IPS-20b (cell line): ENCODE results near the gene QSOX1.
A peak's percentile ranks its signal among the peaks of the same experiment; 100 is the strongest.

Experiments used
- H3K27ac ChIP-seq: one replicate; pipeline ENCODE4 v1.5.1; 2013; ENCODE audit warnings: low read length
- H3K27me3 ChIP-seq: 2 replicates; pipeline ENCODE4 v1.6.1; 2013; ENCODE audit warnings: mild to moderate bottlenecking, low read length, inconsistent platforms; ENCODE audit not compliant: insufficient read depth
- H3K36me3 ChIP-seq: 2 replicates; pipeline ENCODE4 v1.6.1; 2013; ENCODE audit warnings: low read depth, mild to moderate bottlenecking, inconsistent platforms, low read length, moderate library complexity; ENCODE audit not compliant: insufficient read depth
- H3K4me1 ChIP-seq: 2 replicates; pipeline ENCODE4 v1.6.1; 2013; ENCODE audit warnings: mild to moderate bottlenecking, control low read depth, inconsistent platforms, low read length, moderate library complexity; ENCODE audit not compliant: insufficient read depth
- H3K4me3 ChIP-seq: 2 replicates; pipeline ENCODE4 v1.5.1; 2013; ENCODE audit warnings: mild to moderate bottlenecking, low read length, inconsistent platforms
- H3K9ac ChIP-seq: 2 replicates; pipeline ENCODE4 v1.6.1; 2013; ENCODE audit warnings: low read depth, mild to moderate bottlenecking, inconsistent platforms, low read length, moderate library complexity
- H3K9me3 ChIP-seq: 2 replicates; pipeline ENCODE4 v1.6.1; 2013; ENCODE audit warnings: mild to moderate bottlenecking, low read depth, low read length, inconsistent platforms; ENCODE audit not compliant: insufficient read depth

QSOX1 gene

GRCh38 chr1:180234369-180235076 lies 79.9 kb downstream of the QSOX1 start:
- H3K9me3 ChIP-seq, result no peaks in the 10 kb centered on the region; the same call in 1 of the 2 replicates
- peaks cover 56% of the 10 kb centered on the region for H3K4me1 ChIP-seq
- no peaks in the 10 kb centered on the region for H3K36me3 ChIP-seq
- H3K4me3 ChIP-seq, result peak overlapping the region; percentile 61
- H3K27me3 ChIP-seq, result peaks cover 96% of the 10 kb centered on the region
- H3K27ac ChIP-seq, result no peak overlapping the region
- peak overlapping the region; percentile 59; the same call in 1 of the 2 replicates for H3K9ac ChIP-seq

GRCh38 chr1:180235077-180235501 lies 80.4 kb downstream of the QSOX1 start:
- peaks cover 100% of the 10 kb centered on the region for H3K27me3 ChIP-seq
- H3K4me1 ChIP-seq, result peaks cover 61% of the 10 kb centered on the region
- H3K9ac ChIP-seq, result peak overlapping the region; percentile 59; the same call in 1 of the 2 replicates
- H3K4me3 ChIP-seq, result peak overlapping the region; percentile 61; the same call in 1 of the 2 replicates
- no peaks in the 10 kb centered on the region for H3K36me3 ChIP-seq
- no peaks in the 10 kb centered on the region; the same call in 1 of the 2 replicates for H3K9me3 ChIP-seq
- no peak overlapping the region for H3K27ac ChIP-seq

GRCh38 chr1:180235502-180236239 lies 81.0 kb downstream of the QSOX1 start:
- Histone ChIP-seq H3K4me1 (peaks cover 66% of the 10 kb centered on the region), H3K9me3 (no peaks in the 10 kb centered on the region; the same call in 1 of the 2 replicates), H3K4me3 (peak overlapping the region; percentile 61), H3K9ac (peak overlapping the region; percentile 79; the same call in 1 of the 2 replicates), H3K27ac (no peak overlapping the region), H3K27me3 (peaks cover 100% of the 10 kb centered on the region), H3K36me3 (no peaks in the 10 kb centered on the region)

GRCh38 chr1:180236698-180237509 lies 82.2 kb downstream of the QSOX1 start:
- no peaks in the 10 kb centered on the region; the same call in 1 of the 2 replicates for H3K9me3 ChIP-seq
- H3K27me3 ChIP-seq, result peaks cover 99% of the 10 kb centered on the region
- no peak overlapping the region for H3K27ac ChIP-seq
- H3K4me1 ChIP-seq, result peaks cover 68% of the 10 kb centered on the region
- peak overlapping the region; percentile 61 for H3K4me3 ChIP-seq
- H3K9ac ChIP-seq, result peak overlapping the region; percentile 79; the same call in 1 of the 2 replicates
- no peaks in the 10 kb centered on the region for H3K36me3 ChIP-seq

- H3K9me3 ChIP-seq, result no peaks in the 10 kb centered on the region; the same call in 1 of the 2 replicates
- peaks cover 66% of the 10 kb centered on the region for H3K4me1 ChIP-seq
- H3K27me3 ChIP-seq, result peaks cover 88% of the 10 kb centered on the region
- no peaks in the 10 kb centered on the region for H3K36me3 ChIP-seq
- H3K4me3 ChIP-seq, result peak overlapping the region; percentile 61
- H3K9ac ChIP-seq, result peak overlapping the region; percentile 79; the same call in 1 of the 2 replicates
- peak overlapping the region; percentile 21 for H3K27ac ChIP-seq
These were observed 83.3 kb downstream of the QSOX1 start for GRCh38 chr1:180237869-180238476.

GRCh38 chr1:180238675-180239074 lies 84.0 kb downstream of the QSOX1 start:
- H3K4me3 ChIP-seq, result peak overlapping the region; percentile 61
- H3K27ac ChIP-seq, result peak overlapping the region; percentile 77
- H3K36me3 ChIP-seq, result no peaks in the 10 kb centered on the region
- H3K27me3 ChIP-seq, result peaks cover 81% of the 10 kb centered on the region
- peak overlapping the region; percentile 79; the same call in 1 of the 2 replicates for H3K9ac ChIP-seq
- H3K9me3 ChIP-seq, result no peaks in the 10 kb centered on the region
- H3K4me1 ChIP-seq, result peaks cover 70% of the 10 kb centered on the region

GRCh38 chr1:180239145-180240096 lies 84.8 kb downstream of the QSOX1 start:
- Histone ChIP-seq H3K4me1 (peaks cover 68% of the 10 kb centered on the region), H3K27ac (peak overlapping the region; percentile 77), H3K36me3 (no peaks in the 10 kb centered on the region), H3K4me3 (peak overlapping the region; percentile 61), H3K9ac (peak overlapping the region; percentile 79; the same call in 1 of the 2 replicates), H3K27me3 (peaks cover 74% of the 10 kb centered on the region), H3K9me3 (no peaks in the 10 kb centered on the region)

GRCh38 chr1:180241716-180242544 lies 87.3 kb downstream of the QSOX1 start:
- Histone ChIP-seq H3K36me3 (no peaks in the 10 kb centered on the region), H3K4me3 (no peak overlapping the region), H3K4me1 (peaks cover 55% of the 10 kb centered on the region), H3K27me3 (peaks cover 48% of the 10 kb centered on the region), H3K9me3 (no peaks in the 10 kb centered on the region), H3K9ac (no peak overlapping the region), H3K27ac (no peak overlapping the region)

GRCh38 chr1:180243517-180244221 lies 89.0 kb downstream of the QSOX1 start:
- no peak overlapping the region for H3K27ac ChIP-seq
- H3K27me3 ChIP-seq, result peaks cover 31% of the 10 kb centered on the region
- H3K4me1 ChIP-seq, result peaks cover 39% of the 10 kb centered on the region; the same call in 1 of the 2 replicates

More at GRCh38 chr1:180243517-180244221, 89.0 kb downstream of the QSOX1 start:
- Histone ChIP-seq H3K4me3 (no peak overlapping the region), H3K9ac (no peak overlapping the region), H3K9me3 (no peaks in the 10 kb centered on the region), H3K36me3 (no peaks in the 10 kb centered on the region)
